Effector memory CD8-positive, alpha-beta T cell (primary cell): Measurements from ENCODE around the gene EBF3.

Experiments
- ATAC-seq: fragments of 150-1000 bp; cut with Tn5 transposase; replicated peaks from 2 replicates; pipeline ENCODE4 v1.10.0; 2021; ENCODE audit warnings: mild to moderate bottlenecking, moderate library complexity
- DNase-seq, 3 experiments: peaks; one replicate each; pipeline ENCODE4 v3.0.0; 2021
- H3K27ac Mint-ChIP-seq, 2 donors: one replicate each; pipeline ENCODE4 v1.8.0; 2022; ENCODE audit warnings: mild to moderate bottlenecking in 2 of 2, mixed read lengths in 2 of 2, moderate library complexity in 2 of 2
- H3K27me3 Mint-ChIP-seq, 2 donors: one replicate each; pipeline ENCODE4 v1.8.0; 2022; ENCODE audit warnings: mixed read lengths in 2 of 2
- H3K36me3 Mint-ChIP-seq: one replicate; pipeline ENCODE4 v1.8.0; 2022; ENCODE audit warnings: mild to moderate bottlenecking, moderate library complexity, mixed read lengths; ENCODE audit not compliant: insufficient read depth
- H3K4me1 Mint-ChIP-seq, 2 donors: one replicate each; pipeline ENCODE4 v1.8.0; 2022; ENCODE audit warnings: low read depth in 2 of 2, mixed read lengths in 2 of 2
- H3K4me3 Mint-ChIP-seq, 2 donors: one replicate each; pipeline ENCODE4 v1.8.0; 2022; ENCODE audit warnings: mild to moderate bottlenecking in 2 of 2, mixed read lengths in 2 of 2, moderate library complexity in 2 of 2
- H3K9me3 Mint-ChIP-seq, 2 donors: one replicate each; pipeline ENCODE4 v1.8.0; 2022; ENCODE audit warnings: mixed read lengths in 2 of 2

The EBF3 gene

DNA sequence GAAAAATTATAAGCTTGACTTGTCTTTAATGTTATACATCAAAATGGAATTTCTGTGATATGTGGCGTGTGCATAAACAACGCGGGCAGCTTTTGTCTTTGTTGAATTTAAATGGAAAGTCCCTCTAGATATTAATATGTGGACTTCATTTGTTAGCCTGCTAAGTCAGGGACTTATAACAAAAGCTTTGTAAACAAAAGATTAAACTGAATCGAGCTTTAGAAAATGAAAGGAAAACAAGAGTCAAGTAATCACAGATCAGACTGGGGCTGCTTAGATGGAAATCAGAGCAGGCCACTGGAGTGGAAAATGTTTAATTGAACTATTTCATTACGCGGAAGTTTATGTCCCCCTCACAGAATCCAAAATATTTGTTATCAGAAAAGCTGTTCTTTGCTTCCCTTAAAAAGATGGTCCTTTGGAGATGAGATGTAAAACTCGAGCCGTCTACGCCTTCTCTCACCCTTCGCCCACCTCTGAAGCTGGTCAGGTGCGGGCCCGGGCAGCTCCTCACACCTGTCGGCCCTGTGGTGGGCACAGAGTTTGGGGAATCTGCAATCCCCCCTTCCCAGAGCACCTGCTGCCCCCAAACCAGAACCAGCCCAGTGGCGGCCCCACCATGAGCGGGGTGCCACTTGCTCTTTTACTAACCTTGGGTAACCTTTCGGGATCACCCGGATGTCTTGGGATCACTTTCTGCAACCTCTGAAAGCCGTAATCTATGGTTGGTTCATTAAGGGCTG is 116.2 kb downstream of the EBF3 start:
- H3K27me3 Mint-ChIP-seq: peaks cover 8% of the 10 kb centered on the region in 2 donors
- no peaks in the 10 kb centered on the region for H3K9me3 Mint-ChIP-seq
- H3K36me3 Mint-ChIP-seq: no peaks in the 10 kb centered on the region
- H3K4me1 Mint-ChIP-seq: no peaks in the 10 kb centered on the region
- ATAC-seq (no peak), DNase-seq (no peak)
- no peak overlapping the region for H3K4me3 Mint-ChIP-seq
- no peak overlapping the region for H3K27ac Mint-ChIP-seq

DNA sequence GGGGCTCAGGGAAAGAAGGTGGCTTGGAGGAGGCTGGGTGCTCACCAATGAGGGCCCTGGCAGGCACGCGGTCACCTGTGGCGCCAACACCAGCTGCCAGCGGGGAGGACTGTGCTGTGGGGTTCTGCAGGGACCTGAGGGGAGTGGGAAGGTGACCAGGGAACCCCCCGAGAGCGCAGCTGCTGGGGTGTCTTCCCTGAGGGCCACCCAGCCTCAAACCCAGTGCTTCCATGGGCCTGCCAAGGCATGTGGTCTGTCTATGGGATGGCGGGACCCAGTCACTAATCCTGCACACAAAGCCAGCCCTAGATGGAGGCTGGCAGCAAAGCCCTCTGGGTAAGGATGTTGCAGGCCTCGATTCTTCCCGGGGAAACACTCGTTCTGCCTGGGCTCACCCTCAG is 117.1 kb downstream of the EBF3 start:
- Mint-ChIP-seq H3K4me3 (no peak overlapping the region), H3K36me3 (no peaks in the 10 kb centered on the region), H3K27ac (no peak overlapping the region), H3K27me3 (peaks cover 8% of the 10 kb centered on the region in 2 donors), H3K4me1 (no peaks in the 10 kb centered on the region), H3K9me3 (no peaks in the 10 kb centered on the region)
- DNase-seq (no peak), ATAC-seq (no peak)

DNA sequence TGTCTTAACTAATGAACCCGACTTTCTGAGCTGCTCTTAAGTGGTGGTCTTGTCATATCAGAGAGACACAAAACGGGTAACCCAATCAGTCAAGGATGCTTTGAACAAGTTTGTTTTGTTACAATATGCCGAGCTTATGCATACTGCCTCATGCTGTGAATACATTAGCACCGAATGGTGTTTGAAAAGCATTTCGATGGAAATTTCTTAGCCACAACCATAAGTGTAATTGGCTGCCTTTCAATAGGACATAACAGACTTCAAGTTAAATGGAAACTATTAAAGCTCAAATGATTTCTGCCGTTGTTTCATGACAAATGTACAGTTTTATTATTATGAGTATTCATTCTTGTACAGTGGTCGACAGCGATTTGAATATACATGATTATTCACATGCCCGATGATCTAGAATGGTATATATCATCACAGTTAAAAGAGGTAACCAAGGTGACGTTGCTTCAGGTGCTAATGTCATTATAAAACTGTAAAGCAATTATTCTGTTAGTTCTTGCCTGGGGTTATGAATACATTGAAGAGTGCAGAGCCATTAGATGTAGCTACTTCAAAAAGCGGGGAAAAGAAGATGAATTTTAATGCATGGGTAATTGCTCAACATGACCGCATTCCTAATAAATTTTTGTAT is 118.8 kb downstream of the EBF3 start:
- DNase-seq (no peak), ATAC-seq (no peak)
- Mint-ChIP-seq H3K9me3 (no peaks in the 10 kb centered on the region), H3K4me1 (no peaks in the 10 kb centered on the region), H3K27ac (no peak overlapping the region), H3K4me3 (no peak overlapping the region), H3K36me3 (no peaks in the 10 kb centered on the region), H3K27me3 (peaks cover 8% of the 10 kb centered on the region in 2 donors)

DNA sequence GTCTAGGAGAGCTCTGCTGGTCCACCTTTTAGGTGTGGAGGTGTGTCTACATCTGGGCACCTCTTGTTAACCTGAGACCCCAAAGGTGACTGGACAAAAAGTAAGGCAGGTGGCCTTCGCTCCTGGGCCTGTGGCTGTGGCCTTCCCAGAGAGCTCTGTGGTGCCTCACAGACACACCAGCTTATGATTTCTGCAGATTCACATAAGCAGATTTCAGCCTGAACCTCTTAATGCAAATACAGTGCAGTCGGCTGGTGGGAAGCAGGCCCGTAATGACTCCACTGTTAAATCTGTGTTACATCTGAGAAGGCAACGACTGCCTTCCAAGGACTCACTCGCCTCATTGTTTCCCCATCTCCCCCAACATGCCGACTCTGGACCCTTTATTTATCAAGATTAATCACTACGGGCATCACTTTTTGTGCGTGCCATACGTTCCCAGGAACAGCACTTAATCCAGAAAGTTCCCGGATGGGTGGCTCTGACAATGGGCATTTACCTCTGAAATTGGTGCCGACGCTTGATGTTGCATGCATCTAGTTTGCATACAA is 119.8 kb downstream of the EBF3 start:
- peaks cover 8% of the 10 kb centered on the region in 2 donors for H3K27me3 Mint-ChIP-seq
- no peaks in the 10 kb centered on the region for H3K4me1 Mint-ChIP-seq
- no peaks in the 10 kb centered on the region for H3K36me3 Mint-ChIP-seq
- ATAC-seq (no peak), DNase-seq (no peak)
- no peak overlapping the region for H3K27ac Mint-ChIP-seq
- no peak overlapping the region for H3K4me3 Mint-ChIP-seq
- H3K9me3 Mint-ChIP-seq: no peaks in the 10 kb centered on the region

DNA sequence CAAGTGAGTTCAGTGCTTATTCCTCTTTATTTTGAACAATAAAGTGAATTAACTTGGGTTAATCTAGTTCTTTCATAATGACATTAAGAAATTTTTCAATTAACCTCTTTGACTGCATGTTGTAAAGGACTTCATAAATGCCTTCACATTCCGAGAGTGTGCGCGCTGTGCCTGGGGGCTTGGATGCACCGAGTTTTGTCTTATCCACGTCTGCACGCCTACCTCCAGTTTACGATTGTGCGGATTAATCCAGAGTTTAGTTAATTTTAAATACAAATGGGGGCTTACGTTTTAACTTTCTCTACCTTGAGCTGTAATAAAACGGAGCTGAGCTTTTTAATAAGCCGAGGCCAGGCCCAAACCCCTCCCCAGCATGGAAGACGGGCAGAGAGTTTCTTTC is 120.4 kb downstream of the EBF3 start:
- Mint-ChIP-seq H3K4me3 (no peak overlapping the region), H3K27me3 (peaks cover 8% of the 10 kb centered on the region in 2 donors), H3K4me1 (no peaks in the 10 kb centered on the region), H3K27ac (no peak overlapping the region), H3K36me3 (no peaks in the 10 kb centered on the region), H3K9me3 (no peaks in the 10 kb centered on the region)
- no peak for DNase-seq
- no peak for ATAC-seq

DNA sequence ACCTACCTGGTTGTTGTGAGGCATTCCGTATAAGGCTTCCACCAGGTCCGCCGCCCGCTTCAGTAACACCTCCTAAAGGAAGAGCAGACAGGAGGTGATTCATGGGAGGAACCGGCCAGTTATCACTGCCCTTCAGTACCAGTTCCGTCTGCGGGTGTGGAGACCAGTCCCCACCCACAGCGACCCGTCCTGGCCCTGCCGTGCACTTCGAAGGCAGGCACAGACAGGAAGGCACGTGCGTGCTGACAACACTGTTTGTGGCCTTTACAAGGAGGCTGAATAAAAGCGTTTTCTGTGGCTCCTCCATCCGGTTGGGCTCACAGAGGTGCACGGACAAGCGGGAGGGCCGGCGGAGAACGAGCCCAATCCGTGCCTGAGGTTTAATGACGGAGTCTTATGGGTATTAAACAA is 120.9 kb downstream of the EBF3 start:
- Mint-ChIP-seq H3K27ac (no peak overlapping the region), H3K9me3 (no peaks in the 10 kb centered on the region), H3K4me1 (no peaks in the 10 kb centered on the region), H3K27me3 (peaks cover 8% of the 10 kb centered on the region in 2 donors), H3K4me3 (no peak overlapping the region), H3K36me3 (no peaks in the 10 kb centered on the region)
- DNase-seq: no peak
- no peak for ATAC-seq

DNA sequence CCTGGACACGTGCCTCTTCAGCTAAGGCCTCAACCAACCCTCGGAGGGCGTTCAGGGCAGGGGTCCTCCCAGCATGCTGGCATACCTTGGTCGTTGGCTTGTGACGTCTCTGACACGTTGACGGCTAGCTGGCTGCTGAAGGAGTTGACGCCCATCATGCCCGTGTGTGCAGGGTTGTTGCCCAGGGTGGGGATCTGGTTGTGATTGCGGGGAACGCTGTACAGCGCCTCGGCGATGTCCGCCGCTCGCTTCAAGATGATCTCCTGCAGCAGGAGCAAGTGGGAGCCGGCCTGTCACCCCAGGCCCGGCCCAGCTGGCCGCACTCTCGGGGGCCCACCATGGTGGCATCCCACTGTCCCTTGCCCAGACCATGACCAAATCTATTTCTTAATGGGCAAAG is 122.0 kb downstream of the EBF3 start:
- Mint-ChIP-seq H3K27ac (no peak overlapping the region), H3K36me3 (no peaks in the 10 kb centered on the region), H3K27me3 (peaks cover 0 to 8% of the 10 kb centered on the region in 2 donors), H3K4me1 (no peaks in the 10 kb centered on the region), H3K9me3 (no peaks in the 10 kb centered on the region), H3K4me3 (no peak overlapping the region)
- ATAC-seq (no peak), DNase-seq (no peak)

DNA sequence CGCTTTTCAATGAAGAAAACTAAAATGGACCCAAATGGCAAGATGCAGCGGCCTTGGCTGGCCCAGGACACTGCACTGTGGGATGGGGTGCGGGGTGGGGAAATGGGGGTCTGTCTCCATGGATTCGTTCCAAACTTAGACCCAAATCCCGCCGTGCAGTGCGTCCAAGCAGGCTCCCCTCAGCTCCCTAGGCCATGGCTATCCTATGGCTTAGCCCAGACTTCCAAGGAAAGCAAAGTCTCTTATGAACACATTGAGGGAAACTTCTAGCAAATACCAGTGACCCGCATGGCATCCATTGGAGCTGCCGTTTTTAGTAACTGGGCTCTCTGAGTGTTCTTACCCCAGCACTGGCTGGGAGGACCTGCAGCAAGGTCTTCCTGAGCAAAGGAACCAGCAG is 122.5 kb downstream of the EBF3 start:
- DNase-seq (no peak), ATAC-seq (no peak)
- no peaks in the 10 kb centered on the region for H3K36me3 Mint-ChIP-seq
- H3K27me3 Mint-ChIP-seq: peaks cover 0 to 6% of the 10 kb centered on the region in 2 donors
- no peak overlapping the region for H3K4me3 Mint-ChIP-seq
- H3K9me3 Mint-ChIP-seq: no peaks in the 10 kb centered on the region
- no peak overlapping the region for H3K27ac Mint-ChIP-seq
- no peaks in the 10 kb centered on the region for H3K4me1 Mint-ChIP-seq

DNA sequence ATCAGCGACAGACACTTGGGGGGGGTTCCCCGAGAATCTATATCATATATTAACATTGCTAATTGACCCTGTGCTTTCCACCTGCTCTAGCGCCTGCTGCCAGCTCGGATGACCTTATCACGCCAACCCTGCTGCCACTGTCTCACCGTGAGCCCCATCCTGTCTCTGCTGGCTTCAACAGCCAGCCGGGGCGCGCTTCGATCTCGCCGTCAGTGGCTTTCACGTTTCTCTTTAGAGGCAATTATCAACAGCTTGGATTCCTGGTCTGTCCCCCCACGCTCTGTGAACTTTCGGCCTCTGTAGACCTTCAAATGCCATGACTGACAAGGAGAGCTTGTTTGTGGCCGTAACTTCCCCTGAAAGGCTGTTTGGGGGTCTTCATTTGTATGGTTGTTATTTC is 123.0 kb downstream of the EBF3 start:
- Mint-ChIP-seq H3K9me3 (no peaks in the 10 kb centered on the region), H3K27ac (no peak overlapping the region), H3K27me3 (peaks cover 0 to under 1% of the 10 kb centered on the region in 2 donors), H3K36me3 (no peaks in the 10 kb centered on the region), H3K4me1 (no peaks in the 10 kb centered on the region), H3K4me3 (no peak overlapping the region)
- DNase-seq (no peak), ATAC-seq (no peak)

DNA sequence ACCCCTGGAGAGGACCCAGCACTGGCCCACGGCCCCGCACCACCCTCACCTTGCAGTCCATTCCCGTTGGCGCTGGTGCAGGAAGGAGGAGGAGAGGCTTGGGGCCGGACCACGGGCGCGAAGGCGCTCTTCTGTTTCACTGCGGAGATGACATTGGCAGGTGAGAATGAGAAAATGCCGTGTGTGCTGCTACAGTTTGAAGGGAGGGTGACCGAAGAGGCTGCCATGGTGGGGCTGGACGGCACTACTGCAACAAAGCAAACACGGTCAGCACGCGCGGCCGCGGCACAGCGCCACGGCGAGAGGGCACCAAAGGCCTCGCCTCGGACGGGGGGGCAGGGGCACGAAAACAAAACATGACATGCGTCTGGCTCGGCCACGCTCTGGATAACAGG is 123.9 kb downstream of the EBF3 start:
- Mint-ChIP-seq H3K9me3 (no peaks in the 10 kb centered on the region), H3K36me3 (no peaks in the 10 kb centered on the region), H3K4me1 (no peaks in the 10 kb centered on the region), H3K27me3 (no peaks in the 10 kb centered on the region), H3K27ac (no peak overlapping the region), H3K4me3 (no peak overlapping the region)
- ATAC-seq (no peak), DNase-seq (no peak)

DNA sequence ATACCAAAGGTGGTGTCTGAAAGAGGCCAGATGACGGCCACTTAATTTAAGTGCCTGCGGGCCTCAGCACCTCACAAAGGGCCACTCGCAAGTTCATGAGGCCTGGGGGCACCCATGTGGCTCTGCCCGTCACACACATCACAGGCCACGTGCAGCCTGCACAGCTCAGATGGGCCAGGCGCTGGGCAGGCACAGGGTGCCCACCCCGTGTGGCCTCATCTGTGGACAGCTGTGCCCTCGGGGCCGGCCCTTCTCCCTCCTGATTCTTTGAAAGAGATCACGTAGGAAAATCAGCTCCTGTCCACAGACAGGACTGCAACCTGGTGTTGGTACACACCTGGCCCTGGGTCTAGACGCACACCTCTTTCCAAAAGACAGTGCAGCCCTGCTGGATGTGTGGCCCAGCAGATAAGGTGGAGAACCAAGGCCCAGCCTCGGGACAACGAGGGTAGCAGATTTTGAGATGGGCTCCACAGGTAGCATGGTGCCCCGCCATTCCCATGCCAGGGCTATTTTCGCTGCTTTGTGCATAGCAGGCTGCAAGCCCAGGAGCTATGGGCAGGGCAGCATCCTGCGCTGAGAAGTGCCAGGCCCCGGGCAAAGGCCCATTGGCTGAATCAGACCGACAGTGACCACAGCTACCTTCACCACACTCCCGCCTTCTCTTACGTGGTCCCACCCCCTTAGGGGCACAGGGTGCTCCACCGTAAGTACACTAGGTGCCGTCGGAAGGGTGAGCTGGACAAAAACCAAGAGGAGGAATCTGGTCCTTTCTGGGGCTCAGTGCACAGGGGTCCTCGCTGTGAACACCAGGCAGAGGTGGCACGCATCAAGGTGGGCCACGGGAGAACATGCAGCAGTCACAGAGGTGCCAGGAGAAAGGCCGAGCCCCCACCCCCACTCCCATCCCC is 124.5 kb downstream of the EBF3 start:
- no peaks in the 10 kb centered on the region for H3K36me3 Mint-ChIP-seq
- no peak for ATAC-seq
- no peak overlapping the region for H3K27ac Mint-ChIP-seq
- no peak overlapping the region for H3K4me3 Mint-ChIP-seq
- no peaks in the 10 kb centered on the region for H3K9me3 Mint-ChIP-seq
- no peaks in the 10 kb centered on the region for H3K27me3 Mint-ChIP-seq
- DNase-seq: no peak
- no peaks in the 10 kb centered on the region for H3K4me1 Mint-ChIP-seq

DNA sequence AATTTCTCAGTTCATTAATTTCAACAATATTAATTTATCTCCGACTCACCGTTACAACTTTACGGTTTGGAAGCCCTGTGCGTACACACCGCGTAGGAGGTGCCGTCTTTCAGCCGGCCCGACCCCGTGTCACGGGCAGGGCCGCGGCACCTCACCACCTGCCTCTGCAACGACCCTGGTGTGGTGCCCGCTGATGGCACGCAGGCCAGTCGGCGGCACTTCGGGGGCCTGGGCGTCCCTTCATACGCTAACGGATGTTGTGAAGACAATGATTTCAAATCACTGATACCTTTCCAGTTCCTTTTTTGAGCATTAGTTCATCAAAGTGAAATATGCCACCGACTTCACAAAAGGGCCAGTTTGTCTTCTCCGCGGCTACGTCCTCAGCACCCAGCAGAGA is 125.3 kb downstream of the EBF3 start:
- Mint-ChIP-seq H3K4me1 (no peaks in the 10 kb centered on the region), H3K4me3 (no peak overlapping the region), H3K27ac (no peak overlapping the region), H3K27me3 (no peaks in the 10 kb centered on the region), H3K36me3 (no peaks in the 10 kb centered on the region), H3K9me3 (no peaks in the 10 kb centered on the region)
- ATAC-seq (no peak), DNase-seq (no peak)

DNA sequence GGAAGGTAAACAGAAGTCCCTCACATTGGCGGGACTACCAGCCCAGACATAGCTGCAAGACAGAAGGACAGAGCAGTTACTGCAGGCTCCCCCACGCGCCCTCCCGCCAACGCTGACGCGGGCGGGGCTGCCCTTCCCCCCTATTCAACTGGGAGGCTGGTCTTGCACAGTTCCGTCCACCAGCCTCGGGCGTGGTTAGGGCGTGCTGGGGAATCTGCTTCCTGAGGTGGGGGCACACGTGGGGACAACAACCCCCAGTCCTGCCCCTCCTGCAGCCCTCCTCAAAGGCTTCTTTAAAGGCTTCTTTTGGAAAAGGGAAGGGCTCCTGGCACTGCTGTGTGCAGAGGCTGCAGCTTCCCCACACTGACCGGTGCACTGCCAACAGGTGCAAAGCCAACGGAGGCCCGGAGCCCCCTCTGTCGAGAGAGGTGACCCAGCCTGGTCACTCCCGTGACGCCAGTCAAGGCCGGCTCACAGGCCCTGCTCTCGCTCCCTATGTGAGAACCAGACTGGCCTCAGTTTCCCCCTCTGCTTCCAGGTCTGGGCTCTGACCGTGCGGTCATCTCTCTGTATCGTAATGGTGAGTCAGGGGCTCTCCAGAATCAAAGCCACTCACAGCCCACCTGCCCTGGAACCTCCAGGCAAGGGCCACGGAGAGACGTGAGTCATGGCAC is 126.0 kb downstream of the EBF3 start:
- no peaks in the 10 kb centered on the region for H3K27me3 Mint-ChIP-seq
- no peak for DNase-seq
- ATAC-seq: no peak
- no peak overlapping the region for H3K27ac Mint-ChIP-seq
- H3K4me1 Mint-ChIP-seq: no peaks in the 10 kb centered on the region
- no peaks in the 10 kb centered on the region for H3K9me3 Mint-ChIP-seq
- no peaks in the 10 kb centered on the region for H3K36me3 Mint-ChIP-seq
- H3K4me3 Mint-ChIP-seq: no peak overlapping the region
